OCI-LY1 (cell line): ENCODE results near the gene FAM24B.

Source experiments
- H2AFZ ChIP-seq: fragments of 200-600 bp; sonication (generic), shearing (Covaris generic); 2 replicates; pipeline ENCODE4 v1.6.0; 2014; ENCODE audit warnings: antibody characterized with exemption, mild to moderate bottlenecking, low read length
- H3F3A ChIP-seq: fragments of 200-600 bp; sonication (generic), shearing (Covaris generic); 2 replicates; pipeline ENCODE4 v1.6.0; 2014; ENCODE audit warnings: mild to moderate bottlenecking, antibody characterized with exemption, low read length, moderate library complexity; ENCODE audit not compliant: insufficient read depth
- H3K27ac ChIP-seq: fragments of 200-600 bp; sonication (generic); 2 replicates; pipeline ENCODE4 v1.5.1; 2014; ENCODE audit warnings: low read length, mixed run types, mild to moderate bottlenecking, low read depth; ENCODE audit not compliant: poor library complexity, severe bottlenecking
- H3K27me3 ChIP-seq: fragments of 200-600 bp; sonication (generic); 2 replicates; pipeline ENCODE4 v1.6.0; 2014; ENCODE audit warnings: antibody characterized with exemption, mild to moderate bottlenecking, low read length, moderate library complexity; ENCODE audit not compliant: insufficient read depth
- H3K36me3 ChIP-seq: fragments of 200-600 bp; sonication (generic); 2 replicates; pipeline ENCODE4 v1.6.1; 2014; ENCODE audit warnings: mild to moderate bottlenecking, antibody characterized with exemption, low read length, moderate library complexity, mixed read lengths; ENCODE audit not compliant: insufficient read depth
- H3K4me1 ChIP-seq: fragments of 200-600 bp; sonication (generic); 2 replicates; pipeline ENCODE4 v1.5.1; 2014; ENCODE audit warnings: mild to moderate bottlenecking, low read length, moderate library complexity; ENCODE audit not compliant: insufficient read depth, severe bottlenecking
- H3K4me2 ChIP-seq: fragments of 200-600 bp; sonication (generic), shearing (Covaris generic); 2 replicates; pipeline ENCODE4 v1.6.1; 2014; ENCODE audit warnings: low read length
- H3K4me3 ChIP-seq: fragments of 200-600 bp; sonication (generic); 2 replicates; pipeline ENCODE4 v1.5.1; 2014; ENCODE audit warnings: low read length, low read depth, mild to moderate bottlenecking, mixed read lengths; ENCODE audit not compliant: poor library complexity, severe bottlenecking
- H3K79me2 ChIP-seq: fragments of 200-600 bp; shearing (Covaris generic); 2 replicates; pipeline ENCODE4 v1.6.1; 2016; ENCODE audit warnings: mixed run types, low read length, mixed read lengths; ENCODE audit not compliant: insufficient read depth
- H3K9ac ChIP-seq: fragments of 200-600 bp; sonication (generic), shearing (Covaris generic); 2 replicates; pipeline ENCODE4 v1.6.1; 2014; ENCODE audit warnings: mild to moderate bottlenecking, low read length, mixed read lengths
- H3K9me2 ChIP-seq: fragments of 200-600 bp; sonication (generic), shearing (Covaris generic); 2 replicates; pipeline ENCODE4 v1.6.1; 2014; ENCODE audit warnings: low read depth, mild to moderate bottlenecking, low read length, mixed read lengths
- H3K9me3 ChIP-seq: fragments of 200-600 bp; shearing (Covaris generic); 2 replicates; pipeline ENCODE4 v1.6.1; 2014; ENCODE audit warnings: low read length, mixed read lengths
- H4K20me1 ChIP-seq: fragments of 200-600 bp; sonication (generic), shearing (Covaris generic); 2 replicates; pipeline ENCODE4 v1.6.0; 2016; ENCODE audit warnings: mild to moderate bottlenecking, low read length; ENCODE audit not compliant: insufficient read depth
- EZH2 ChIP-seq: fragments of 200-600 bp; sonication (generic), shearing (Covaris generic); IDR thresholded peaks from 2 replicates; pipeline ENCODE4 v1.8.0; 2017; ENCODE audit warnings: borderline replicate concordance, mixed run types, mild to moderate bottlenecking, antibody characterized with exemption, low read length, moderate library complexity, mixed read lengths
- TF ChIP-seq, protein P1 (sequence below): fragments of 200-600 bp; sonication (generic), shearing (Covaris generic); IDR thresholded peaks from 2 replicates; pipeline ENCODE4 v1.5.1; 2017; ENCODE audit warnings: mild to moderate bottlenecking, antibody characterized with exemption, low read length, moderate library complexity, mixed read lengths

FAM24B gene

DNA sequence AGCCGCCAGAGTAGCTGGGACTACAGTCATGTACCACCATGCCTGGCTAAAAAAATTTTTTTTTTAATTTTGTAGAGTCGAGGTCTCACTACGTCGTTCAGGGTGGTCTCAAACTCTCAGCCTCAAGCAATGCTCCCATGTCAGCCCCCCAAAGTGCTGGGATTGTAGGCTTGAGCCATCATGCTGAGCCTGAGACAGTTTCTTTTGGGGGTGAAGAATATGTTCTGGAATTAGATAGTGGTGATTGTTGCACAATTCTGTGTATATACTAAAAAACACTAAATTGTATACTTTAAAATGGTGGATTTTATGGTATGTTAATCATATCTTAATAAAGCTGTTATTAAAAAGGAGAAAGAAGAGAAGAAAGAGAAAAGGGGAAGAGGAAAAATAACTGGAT, 35.2 kb downstream of the FAM24B start:
- Histone ChIP-seq H3K9me3 (0 out of 2 replicates have a peak, but pooled peaks cover 5% of the 10 kb centered on the region), H3K36me3 (peaks cover 11% of the 10 kb centered on the region), H3K79me2 (no peaks in the 10 kb centered on the region), H3K9ac (no peak overlapping the region), H3K9me2 (no peaks in the 10 kb centered on the region), H3K27ac (no peak overlapping the region), H3K4me3 (no peak overlapping the region), H4K20me1 (no peaks in the 10 kb centered on the region), H3K4me2 (no peak overlapping the region), H3F3A (no peaks in the 10 kb centered on the region), H2AFZ (no peak overlapping the region), H3K4me1 (no peaks in the 10 kb centered on the region), H3K27me3 (no peaks in the 10 kb centered on the region)
- TF ChIP-seq EZH2, result no peak
- TF ChIP-seq, protein P1, sequence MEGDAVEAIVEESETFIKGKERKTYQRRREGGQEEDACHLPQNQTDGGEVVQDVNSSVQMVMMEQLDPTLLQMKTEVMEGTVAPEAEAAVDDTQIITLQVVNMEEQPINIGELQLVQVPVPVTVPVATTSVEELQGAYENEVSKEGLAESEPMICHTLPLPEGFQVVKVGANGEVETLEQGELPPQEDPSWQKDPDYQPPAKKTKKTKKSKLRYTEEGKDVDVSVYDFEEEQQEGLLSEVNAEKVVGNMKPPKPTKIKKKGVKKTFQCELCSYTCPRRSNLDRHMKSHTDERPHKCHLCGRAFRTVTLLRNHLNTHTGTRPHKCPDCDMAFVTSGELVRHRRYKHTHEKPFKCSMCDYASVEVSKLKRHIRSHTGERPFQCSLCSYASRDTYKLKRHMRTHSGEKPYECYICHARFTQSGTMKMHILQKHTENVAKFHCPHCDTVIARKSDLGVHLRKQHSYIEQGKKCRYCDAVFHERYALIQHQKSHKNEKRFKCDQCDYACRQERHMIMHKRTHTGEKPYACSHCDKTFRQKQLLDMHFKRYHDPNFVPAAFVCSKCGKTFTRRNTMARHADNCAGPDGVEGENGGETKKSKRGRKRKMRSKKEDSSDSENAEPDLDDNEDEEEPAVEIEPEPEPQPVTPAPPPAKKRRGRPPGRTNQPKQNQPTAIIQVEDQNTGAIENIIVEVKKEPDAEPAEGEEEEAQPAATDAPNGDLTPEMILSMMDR, result no peak

DNA sequence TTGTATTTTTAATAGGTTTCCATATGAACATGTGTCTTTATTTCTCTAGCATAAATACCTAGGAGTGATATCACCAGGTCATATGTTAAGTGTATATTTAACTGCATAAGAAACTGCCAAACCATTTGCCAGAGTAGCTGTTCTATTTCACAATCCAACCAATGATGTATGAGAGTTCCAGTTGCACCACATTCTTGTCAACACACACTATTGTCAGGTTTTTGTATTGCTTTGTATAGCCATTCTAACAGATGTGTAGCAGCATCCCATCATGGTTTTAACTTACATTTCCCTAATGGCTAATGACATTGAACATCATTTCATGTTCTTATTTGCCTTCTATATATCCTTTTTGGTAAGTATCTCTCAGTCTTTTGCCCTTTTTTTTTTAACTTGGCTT, 37.8 kb downstream of the FAM24B start:
- Histone ChIP-seq H3K36me3 (peaks cover 16% of the 10 kb centered on the region), H3K9ac (no peak overlapping the region), H3K4me3 (no peak overlapping the region), H4K20me1 (no peaks in the 10 kb centered on the region), H3K27ac (no peak overlapping the region), H2AFZ (no peak overlapping the region), H3K4me2 (no peak overlapping the region), H3K27me3 (no peaks in the 10 kb centered on the region), H3K9me3 (0 out of 2 replicates have a peak, but pooled peaks cover 5% of the 10 kb centered on the region), H3F3A (no peaks in the 10 kb centered on the region), H3K9me2 (no peaks in the 10 kb centered on the region), H3K4me1 (no peaks in the 10 kb centered on the region), H3K79me2 (no peaks in the 10 kb centered on the region)
- TF ChIP-seq EZH2, result no peak

DNA sequence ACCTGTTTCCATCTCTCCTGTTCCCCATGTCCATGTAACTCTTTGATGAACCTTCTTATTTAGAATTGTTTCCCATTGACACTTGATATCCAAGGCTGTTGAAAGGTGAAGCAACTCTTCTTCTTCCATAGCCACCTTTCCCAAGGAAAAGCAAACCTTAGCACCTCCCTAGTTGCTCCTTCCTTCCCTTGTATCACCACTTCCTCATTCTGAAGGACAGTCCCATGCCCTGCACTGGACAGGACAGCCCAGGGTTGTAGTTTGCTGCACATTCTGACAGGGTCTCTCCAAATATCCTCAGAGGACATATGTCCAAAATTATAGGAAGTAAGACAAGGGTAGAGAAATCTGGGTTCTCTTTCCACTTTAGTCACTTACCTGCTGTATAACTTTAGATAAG, 39.9 kb downstream of the FAM24B start:
- 0 out of 2 replicates have a peak, but pooled peaks cover 5% of the 10 kb centered on the region for H3K9me3 ChIP-seq
- H3F3A ChIP-seq, result no peaks in the 10 kb centered on the region
- H2AFZ ChIP-seq, result no peak overlapping the region
- H3K27me3 ChIP-seq, result no peaks in the 10 kb centered on the region
- H3K9me2 ChIP-seq, result no peaks in the 10 kb centered on the region
- H3K27ac ChIP-seq, result no peak overlapping the region
- no peak overlapping the region for H3K4me3 ChIP-seq
- no peaks in the 10 kb centered on the region for H3K4me1 ChIP-seq
- no peaks in the 10 kb centered on the region for H3K79me2 ChIP-seq
- no peak overlapping the region for H3K4me2 ChIP-seq
- no peaks in the 10 kb centered on the region for H4K20me1 ChIP-seq
- peaks cover 17% of the 10 kb centered on the region for H3K36me3 ChIP-seq
- no peak overlapping the region for H3K9ac ChIP-seq
- TF ChIP-seq, protein P1, result no peak
- no peak for TF ChIP-seq EZH2

DNA sequence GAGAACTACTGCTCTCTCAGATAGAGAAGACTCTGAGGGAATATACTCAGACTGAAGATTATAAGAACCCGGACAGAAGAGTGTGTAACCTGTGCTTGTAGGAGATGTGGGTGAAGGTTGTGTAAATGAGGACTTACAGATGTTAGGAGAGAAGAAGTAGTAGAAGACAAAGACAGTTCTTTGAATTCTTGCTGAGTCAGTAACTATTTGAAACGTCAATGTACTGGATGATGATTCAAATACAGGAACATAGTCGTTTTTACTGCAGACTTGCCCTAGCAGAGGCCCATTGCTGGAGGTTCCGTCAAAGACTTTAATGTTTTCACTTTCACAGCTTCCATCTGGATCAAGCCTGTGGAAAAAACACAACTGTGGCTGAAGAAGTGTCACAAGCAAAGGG, 40.5 kb downstream of the FAM24B start:
- Histone ChIP-seq H3K27me3 (no peaks in the 10 kb centered on the region), H3K79me2 (no peaks in the 10 kb centered on the region), H3F3A (no peaks in the 10 kb centered on the region), H3K9ac (no peak overlapping the region), H3K4me1 (no peaks in the 10 kb centered on the region), H3K27ac (no peak overlapping the region), H3K9me3 (0 out of 2 replicates have a peak, but pooled peaks cover 5% of the 10 kb centered on the region), H4K20me1 (no peaks in the 10 kb centered on the region), H3K4me2 (no peak overlapping the region), H3K9me2 (no peaks in the 10 kb centered on the region), H3K4me3 (no peak overlapping the region), H3K36me3 (peaks cover 17% of the 10 kb centered on the region), H2AFZ (no peak overlapping the region)
- no peak for TF ChIP-seq EZH2
- TF ChIP-seq, protein P1, result no peak
